H9 (cell line): ENCODE measurements around the gene PLEKHA7. TPM values are rescaled to one million over a fixed set of nuclear protein-coding genes. Genes with fewer than 3 reads are reported as not detected.

Experiments used
- DNase-seq: peaks from one replicate; pipeline ENCODE4 v3.0.0-alpha.2; 2017
- H2AFZ ChIP-seq: one replicate; pipeline ENCODE4 v1.6.1; 2013; ENCODE audit warnings: mild to moderate bottlenecking, low read length, control low read depth, moderate library complexity
- H2AK5ac ChIP-seq: 2 replicates; pipeline ENCODE4 v1.6.1; 2013; ENCODE audit warnings: low read length, control low read depth, mixed read lengths; ENCODE audit not compliant: insufficient read length
- H2BK120ac ChIP-seq: one replicate; pipeline ENCODE4 v1.6.1; 2013; ENCODE audit warnings: low read depth, mild to moderate bottlenecking, low read length, control low read depth, inconsistent platforms; ENCODE audit not compliant: poor library complexity, severe bottlenecking
- H2BK12ac ChIP-seq: 2 replicates; pipeline ENCODE4 v1.6.1; 2013; ENCODE audit warnings: low read length, control low read depth, mixed read lengths, low read depth; ENCODE audit not compliant: insufficient read length
- H2BK15ac ChIP-seq: 2 replicates; pipeline ENCODE4 v1.6.1; 2013; ENCODE audit warnings: low read depth, low read length, control low read depth
- H2BK20ac ChIP-seq: one replicate; pipeline ENCODE4 v1.6.1; 2013; ENCODE audit warnings: low read depth, mild to moderate bottlenecking, low read length, control low read depth, inconsistent platforms; ENCODE audit not compliant: poor library complexity, severe bottlenecking
- H2BK5ac ChIP-seq: 2 replicates; pipeline ENCODE4 v1.6.1; 2013; ENCODE audit warnings: low read length, control low read depth, mixed read lengths; ENCODE audit not compliant: insufficient read length
- H3K14ac ChIP-seq: 2 replicates; pipeline ENCODE4 v1.6.1; 2013; ENCODE audit warnings: low read length, control low read depth; ENCODE audit not compliant: insufficient read depth
- H3K18ac ChIP-seq: 2 replicates; pipeline ENCODE4 v1.6.1; 2013; ENCODE audit warnings: low read depth, mild to moderate bottlenecking, mixed read lengths, low read length, control low read depth; ENCODE audit not compliant: insufficient read length
- H3K23ac ChIP-seq: 2 replicates; pipeline ENCODE4 v1.6.1; 2013; ENCODE audit warnings: low read length, control low read depth, mixed read lengths, low read depth; ENCODE audit not compliant: insufficient read length
- H3K23me2 ChIP-seq: 2 replicates; pipeline ENCODE4 v1.6.1; 2013; ENCODE audit warnings: low read depth, mild to moderate bottlenecking, mixed read lengths, low read length, control low read depth; ENCODE audit not compliant: insufficient read length, poor library complexity, severe bottlenecking
- H3K27ac ChIP-seq: 2 replicates; pipeline ENCODE4 v1.5.1; 2013; ENCODE audit warnings: low read length, control low read depth, mixed read lengths, low read depth; ENCODE audit not compliant: insufficient read length
- H3K27me3 ChIP-seq: 2 replicates; pipeline ENCODE4 v1.6.1; 2013; ENCODE audit warnings: low read length, control low read depth, inconsistent platforms; ENCODE audit not compliant: insufficient read depth
- H3K4ac ChIP-seq: 2 replicates; pipeline ENCODE4 v1.6.1; 2013; ENCODE audit warnings: low read depth, mild to moderate bottlenecking, control low read depth, inconsistent platforms, low read length, moderate library complexity
- H3K4me1 ChIP-seq: 2 replicates; pipeline ENCODE4 v1.6.1; 2013; ENCODE audit warnings: low read length, control low read depth, inconsistent platforms; ENCODE audit not compliant: insufficient read depth
- H3K4me2 ChIP-seq: 2 replicates; pipeline ENCODE4 v1.6.1; 2013; ENCODE audit warnings: low read length, control low read depth, mixed read lengths; ENCODE audit not compliant: insufficient read length, insufficient read depth
- H3K56ac ChIP-seq: 2 replicates; pipeline ENCODE4 v1.6.1; 2013; ENCODE audit warnings: low read depth, mild to moderate bottlenecking, mixed read lengths, low read length, control low read depth; ENCODE audit not compliant: insufficient read length
- H3K79me1 ChIP-seq: 2 replicates; pipeline ENCODE4 v1.6.1; 2013; ENCODE audit warnings: low read depth, mild to moderate bottlenecking, moderate library complexity, low read length, control low read depth, inconsistent platforms; ENCODE audit not compliant: insufficient read depth, poor library complexity, severe bottlenecking
- H3K79me2 ChIP-seq: 2 replicates; pipeline ENCODE4 v1.6.1; 2013; ENCODE audit warnings: low read length, control low read depth, inconsistent platforms; ENCODE audit not compliant: insufficient read depth
- H3K9ac ChIP-seq: 2 replicates; pipeline ENCODE4 v1.6.1; 2013; ENCODE audit warnings: low read length, control low read depth, mixed read lengths; ENCODE audit not compliant: insufficient read length; ENCODE audit errors: extremely low read depth
- H3K9me3 ChIP-seq: one replicate; pipeline ENCODE4 v1.6.1; 2013; ENCODE audit warnings: low read depth, low read length, inconsistent platforms; ENCODE audit not compliant: control insufficient read depth
- H3T11ph ChIP-seq: one replicate; pipeline ENCODE4 v1.6.1; 2013; ENCODE audit warnings: mild to moderate bottlenecking, low read length, control low read depth, inconsistent platforms
- H4K20me1 ChIP-seq: one replicate; pipeline ENCODE4 v1.6.1; 2013; ENCODE audit not compliant: control insufficient read depth, insufficient read length, insufficient read depth
- H4K5ac ChIP-seq: 2 replicates; pipeline ENCODE4 v1.6.1; 2013; ENCODE audit warnings: low read depth, mild to moderate bottlenecking, mixed read lengths, low read length, control low read depth; ENCODE audit not compliant: insufficient read length
- H4K8ac ChIP-seq: replicated peaks from 2 replicates; pipeline ENCODE4 v1.6.1; 2013; ENCODE audit warnings: low read length, control low read depth, mixed read lengths, low read depth; ENCODE audit not compliant: insufficient read length
- H4K91ac ChIP-seq: 2 replicates; pipeline ENCODE4 v1.6.1; 2013; ENCODE audit warnings: low read depth, mild to moderate bottlenecking, moderate library complexity, mixed read lengths, low read length, control low read depth; ENCODE audit not compliant: insufficient read length
- H3K27ac Mint-ChIP-seq, 3 experiments: 2 replicates in 2 of 3; 3 replicates in 1 of 3; pipeline ENCODE4 v1.8.0; 2020 to 2021; ENCODE audit warnings: mixed read lengths in 3 of 3, mild to moderate bottlenecking in 1 of 3, moderate library complexity in 1 of 3
- H3K27me3 Mint-ChIP-seq: 2 replicates; pipeline ENCODE4 v1.8.0; 2021; ENCODE audit warnings: low read depth, mild to moderate bottlenecking, moderate library complexity, mixed read lengths
- H3K36me3 Mint-ChIP-seq, 3 experiments: 2 replicates in 2 of 3; 3 replicates in 1 of 3; pipeline ENCODE4 v1.8.0; 2020 to 2021; ENCODE audit warnings: low read depth in 3 of 3, mixed read lengths in 3 of 3; ENCODE audit not compliant: insufficient read depth in 1 of 3
- H3K4me1 Mint-ChIP-seq, 2 experiments: 2 replicates each; pipeline ENCODE4 v1.8.0; 2020; ENCODE audit warnings: mixed read lengths in 2 of 2
- H3K4me3 Mint-ChIP-seq, 2 experiments: 2 replicates in 1 of 2; 3 replicates in 1 of 2; pipeline ENCODE4 v1.8.0; 2020 to 2021; ENCODE audit warnings: mild to moderate bottlenecking in 2 of 2, mixed read lengths in 2 of 2, moderate library complexity in 1 of 2
- H3K9me3 Mint-ChIP-seq, 2 experiments: 2 replicates in 1 of 2; 3 replicates in 1 of 2; pipeline ENCODE4 v1.8.0; 2020; ENCODE audit warnings: mild to moderate bottlenecking in 2 of 2, mixed read lengths in 2 of 2, moderate library complexity in 1 of 2
- WGBS: extraction: QIAGEN DNeasy Blood & Tissue Kit; methylation state at CpG from one replicate; pipeline ENCODE4 v1.1.7; 2013; ENCODE audit warnings: missing lambda C conversion rate, low lambda C conversion rate, mixed read lengths; ENCODE audit not compliant: insufficient read length; ENCODE audit errors: extremely low coverage; 5-methylcytosine and 5-hydroxymethylcytosine counted together
- total RNA-seq: library from RNA; stranded (reverse); gene quantifications from 2 replicates; pipeline ENCODE4 v1.2.1, GENCODE V29; 2021
- TF ChIP-seq, protein P1 (sequence below): fragments of 200-600 bp; sonication (generic); conservative IDR thresholded peaks from 3 replicates; pipeline ENCODE4 v1.8.0; 2021; ENCODE audit warnings: antibody characterized with exemption, mild to moderate bottlenecking

PLEKHA7 gene
- total RNA-seq, 1 experiment from 2014 or later = 21.0 TPM

DNA sequence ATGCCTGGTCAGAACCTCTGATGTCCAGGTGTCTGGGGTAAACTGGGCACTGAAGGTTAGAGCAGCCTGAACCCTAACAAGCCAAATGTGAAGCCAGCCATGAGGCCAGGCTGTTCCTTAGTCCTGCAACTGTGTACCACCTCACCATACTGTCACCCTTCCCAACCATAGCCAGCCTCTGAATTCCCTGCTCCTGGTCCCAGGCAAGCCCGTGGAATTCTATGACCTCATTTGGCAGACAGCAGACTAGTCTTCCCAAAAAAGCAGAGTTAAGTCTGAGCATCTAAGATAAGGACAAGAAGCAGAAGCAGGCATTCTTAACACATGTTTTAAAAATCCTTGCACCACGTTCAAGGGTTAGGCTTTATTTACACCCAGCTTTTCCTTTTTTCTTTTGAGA, 140.9 kb downstream of the PLEKHA7 start:
- no peaks in the 10 kb centered on the region; a peak in 1 of 7 replicates for H3K36me3 Mint-ChIP-seq
- H3K79me1 ChIP-seq = no peaks in the 10 kb centered on the region
- no peak overlapping the region for H2AK5ac ChIP-seq
- H2BK15ac ChIP-seq = no peak overlapping the region
- no peak overlapping the region for H3K56ac ChIP-seq
- no peaks in the 10 kb centered on the region for H3K23me2 ChIP-seq
- no peak overlapping the region for H3K23ac ChIP-seq
- H3K27me3 Mint-ChIP-seq = no peaks in the 10 kb centered on the region
- no peaks in the 10 kb centered on the region for H3K9me3 ChIP-seq
- no peak overlapping the region for H3T11ph ChIP-seq
- peaks cover 4% of the 10 kb centered on the region; the same call in 1 of the 2 replicates for H3K4me1 ChIP-seq
- no peaks in the 10 kb centered on the region for H3K79me2 ChIP-seq
- H2BK5ac ChIP-seq = no peak overlapping the region
- no peak overlapping the region for H3K4me2 ChIP-seq
- no peak overlapping the region for H2BK12ac ChIP-seq
- H4K5ac ChIP-seq = no peak overlapping the region
- H3K4ac ChIP-seq = no peak overlapping the region
- H4K20me1 ChIP-seq = no peaks in the 10 kb centered on the region
- no peak overlapping the region for H3K18ac ChIP-seq
- no peak overlapping the region for H4K91ac ChIP-seq
- no peak overlapping the region for H3K4me3 Mint-ChIP-seq
- H2BK20ac ChIP-seq = no peak overlapping the region
- H3K27me3 ChIP-seq = no peaks in the 10 kb centered on the region
- H2BK120ac ChIP-seq = no peak overlapping the region
- H4K8ac ChIP-seq = no peak overlapping the region
- peaks cover 20 to 28% of the 10 kb centered on the region in 2 experiments for H3K4me1 Mint-ChIP-seq
- H3K9me3 Mint-ChIP-seq = no peaks in the 10 kb centered on the region
- WGBS = no CpG with 5 or more reads among the region's 2 CpGs
- peak overlapping the region in 1 of 3 experiments; percentile 87; a peak in 2 of 7 replicates for H3K27ac Mint-ChIP-seq
- H3K14ac ChIP-seq = no peak overlapping the region
- TF ChIP-seq, protein P1, sequence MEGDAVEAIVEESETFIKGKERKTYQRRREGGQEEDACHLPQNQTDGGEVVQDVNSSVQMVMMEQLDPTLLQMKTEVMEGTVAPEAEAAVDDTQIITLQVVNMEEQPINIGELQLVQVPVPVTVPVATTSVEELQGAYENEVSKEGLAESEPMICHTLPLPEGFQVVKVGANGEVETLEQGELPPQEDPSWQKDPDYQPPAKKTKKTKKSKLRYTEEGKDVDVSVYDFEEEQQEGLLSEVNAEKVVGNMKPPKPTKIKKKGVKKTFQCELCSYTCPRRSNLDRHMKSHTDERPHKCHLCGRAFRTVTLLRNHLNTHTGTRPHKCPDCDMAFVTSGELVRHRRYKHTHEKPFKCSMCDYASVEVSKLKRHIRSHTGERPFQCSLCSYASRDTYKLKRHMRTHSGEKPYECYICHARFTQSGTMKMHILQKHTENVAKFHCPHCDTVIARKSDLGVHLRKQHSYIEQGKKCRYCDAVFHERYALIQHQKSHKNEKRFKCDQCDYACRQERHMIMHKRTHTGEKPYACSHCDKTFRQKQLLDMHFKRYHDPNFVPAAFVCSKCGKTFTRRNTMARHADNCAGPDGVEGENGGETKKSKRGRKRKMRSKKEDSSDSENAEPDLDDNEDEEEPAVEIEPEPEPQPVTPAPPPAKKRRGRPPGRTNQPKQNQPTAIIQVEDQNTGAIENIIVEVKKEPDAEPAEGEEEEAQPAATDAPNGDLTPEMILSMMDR = no peak
- no peak overlapping the region for H3K27ac ChIP-seq
- DNase-seq = no peak
- no peak overlapping the region for H3K9ac ChIP-seq
- no peak overlapping the region for H2AFZ ChIP-seq
